SU-DHL-6 (cell line): Measurements from ENCODE around the gene ZNF473.

Source experiments
- H2AFZ ChIP-seq: fragments of 200-600 bp; sonication (generic); 2 replicates; pipeline ENCODE4 v1.6.1; 2014; ENCODE audit warnings: low read depth, mild to moderate bottlenecking, moderate library complexity, mixed read lengths, antibody characterized with exemption, low read length; ENCODE audit not compliant: severe bottlenecking
- H3F3A ChIP-seq: fragments of 200-600 bp; shearing (Covaris generic); 2 replicates; pipeline ENCODE4 v1.6.0; 2016; ENCODE audit warnings: antibody characterized with exemption, mild to moderate bottlenecking; ENCODE audit not compliant: insufficient read depth
- H3K27ac ChIP-seq: fragments of 200-600 bp; sonication (generic); 2 replicates; pipeline ENCODE4 v1.5.1; 2016; ENCODE audit warnings: low read depth, mild to moderate bottlenecking, low read length, moderate library complexity, mixed read lengths
- H3K27me3 ChIP-seq: fragments of 200-600 bp; sonication (generic), shearing (Covaris generic); 2 replicates; pipeline ENCODE4 v1.6.0; 2014; ENCODE audit warnings: mild to moderate bottlenecking, low read length
- H3K36me3 ChIP-seq: fragments of 200-600 bp; sonication (generic); 2 replicates; pipeline ENCODE4 v1.6.1; 2014; ENCODE audit warnings: mild to moderate bottlenecking, low read length, mixed read lengths
- H3K4me2 ChIP-seq: fragments of 300-600, 200-600 bp; shearing (Covaris generic), sonication (generic); 2 replicates; pipeline ENCODE4 v1.6.0; 2014; ENCODE audit warnings: low read length, low read depth, mild to moderate bottlenecking; ENCODE audit not compliant: poor library complexity, severe bottlenecking
- H3K4me3 ChIP-seq: fragments of 200-600 bp; sonication (generic); 2 replicates; pipeline ENCODE4 v1.5.1; 2014; ENCODE audit warnings: antibody characterized with exemption, low read length, mild to moderate bottlenecking, mixed read lengths; ENCODE audit not compliant: insufficient read depth, poor library complexity, severe bottlenecking
- H3K79me2 ChIP-seq: fragments of 200-600 bp; sonication (generic); 2 replicates; pipeline ENCODE4 v1.6.1; 2014; ENCODE audit warnings: mild to moderate bottlenecking, low read length, moderate library complexity; ENCODE audit not compliant: insufficient read depth
- H3K9ac ChIP-seq: fragments of 200-600 bp; sonication (generic); 2 replicates; pipeline ENCODE4 v1.7.0; 2014; ENCODE audit warnings: mild to moderate bottlenecking, low read length
- H3K9me2 ChIP-seq: fragments of 200-600 bp; sonication (generic); replicated peaks from 2 replicates; pipeline ENCODE4 v1.6.1; 2014; ENCODE audit warnings: low read length; ENCODE audit not compliant: insufficient read depth
- H3K9me3 ChIP-seq: fragments of 200-600 bp; sonication (generic); 2 replicates; pipeline ENCODE4 v1.6.1; 2014; ENCODE audit warnings: low read length, mixed read lengths; ENCODE audit not compliant: insufficient read depth
- H4K20me1 ChIP-seq: fragments of 200-600 bp; sonication (generic); 2 replicates; pipeline ENCODE4 v1.6.1; 2014; ENCODE audit warnings: low read depth, mild to moderate bottlenecking, antibody characterized with exemption, low read length, moderate library complexity, mixed read lengths
- CTCF ChIP-seq: fragments of 200-600 bp; sonication (generic); IDR thresholded peaks from one replicate; pipeline ENCODE4 v1.5.1; 2017; ENCODE audit warnings: antibody characterized with exemption, mild to moderate bottlenecking, low read length, moderate library complexity; ENCODE audit not compliant: insufficient read depth, poor library complexity, severe bottlenecking
- EZH2phosphoT487 ChIP-seq: fragments of 200-600 bp; sonication (generic), shearing (Covaris generic); conservative IDR thresholded peaks from 2 replicates; pipeline ENCODE4 v1.6.1; 2018; ENCODE audit warnings: mild to moderate bottlenecking, antibody characterized with exemption, low read length, moderate library complexity, mixed read lengths

Gene ZNF473

GRCh38 chr19:50000841-50001557 lies 24.8 kb upstream of the ZNF473 start:
- no peaks in the 10 kb centered on the region for H3K9me2 ChIP-seq
- H3K79me2 ChIP-seq: no peaks in the 10 kb centered on the region
- H3K4me3 ChIP-seq: no peak overlapping the region
- TF ChIP-seq EZH2phosphoT487: no peak
- no peak for TF ChIP-seq CTCF
- H4K20me1 ChIP-seq: no peaks in the 10 kb centered on the region
- H3K9ac ChIP-seq: no peak overlapping the region
- no peak overlapping the region for H3K27ac ChIP-seq
- no peaks in the 10 kb centered on the region for H3K36me3 ChIP-seq
- H3K27me3 ChIP-seq: no peaks in the 10 kb centered on the region
- no peak overlapping the region for H2AFZ ChIP-seq
- no peaks in the 10 kb centered on the region for H3K9me3 ChIP-seq
- no peak overlapping the region for H3K4me2 ChIP-seq
- H3F3A ChIP-seq: no peaks in the 10 kb centered on the region

GRCh38 chr19:50001775-50002174 lies 24.0 kb upstream of the ZNF473 start:
- Histone ChIP-seq H3K9ac (no peak overlapping the region), H3K9me2 (no peaks in the 10 kb centered on the region), H3K9me3 (no peaks in the 10 kb centered on the region), H3K4me3 (no peak overlapping the region), H3F3A (no peaks in the 10 kb centered on the region), H2AFZ (no peak overlapping the region), H3K27me3 (no peaks in the 10 kb centered on the region), H3K79me2 (no peaks in the 10 kb centered on the region), H3K27ac (no peak overlapping the region), H3K36me3 (no peaks in the 10 kb centered on the region), H4K20me1 (no peaks in the 10 kb centered on the region), H3K4me2 (no peak overlapping the region)
- TF ChIP-seq CTCF: no peak
- no peak for TF ChIP-seq EZH2phosphoT487

GRCh38 chr19:50002386-50002960 lies 23.3 kb upstream of the ZNF473 start:
- no peaks in the 10 kb centered on the region for H3K79me2 ChIP-seq
- no peaks in the 10 kb centered on the region for H3K36me3 ChIP-seq
- no peak overlapping the region for H3K4me3 ChIP-seq
- no peak overlapping the region for H3K9ac ChIP-seq
- no peaks in the 10 kb centered on the region for H3F3A ChIP-seq
- no peak overlapping the region for H2AFZ ChIP-seq
- H3K27me3 ChIP-seq: no peaks in the 10 kb centered on the region
- no peak overlapping the region for H3K4me2 ChIP-seq
- H3K9me3 ChIP-seq: no peaks in the 10 kb centered on the region
- H4K20me1 ChIP-seq: no peaks in the 10 kb centered on the region
- no peaks in the 10 kb centered on the region for H3K9me2 ChIP-seq
- no peak overlapping the region for H3K27ac ChIP-seq
- no peak for TF ChIP-seq CTCF
- TF ChIP-seq EZH2phosphoT487: no peak
